Gastroesophageal sphincter (tissue), 4 donors: ENCODE measurements around the gene SPAAR. TPM values are rescaled to one million over a fixed set of nuclear protein-coding genes. Genes with fewer than 3 reads are reported as not detected.
A peak's percentile ranks its signal among the peaks of the same experiment; 100 is the strongest.

ENCODE experiments used
- ATAC-seq: fragments of 150-250 bp; one replicate; pipeline ENCODE4 v1.9.1; 2016; ENCODE audit warnings: mild to moderate bottlenecking, moderate library complexity
- H3K27ac ChIP-seq, 4 donors: fragments of 200-600 bp; sonication (generic) in 3 of 4; 1 replicate in 3 of 4; 2 replicates in 1 of 4; pipeline ENCODE4 v1.5.1; 2016 to 2019
- H3K27me3 ChIP-seq: fragments of 200-600 bp; sonication (generic); one replicate; pipeline ENCODE4 v1.5.1; 2019
- H3K36me3 ChIP-seq, 2 donors: fragments of 200-600 bp; sonication (generic); one replicate each; pipeline ENCODE4 v1.5.1; 2019; ENCODE audit warnings: control low read depth in 1 of 2
- H3K4me1 ChIP-seq, 3 donors: fragments of 200-600 bp; sonication (generic); 1 replicate in 2 of 3; 2 replicates in 1 of 3; pipeline ENCODE4 v1.5.1; 2016 to 2019; ENCODE audit warnings: control low read depth in 2 of 3
- H3K4me3 ChIP-seq, 2 donors: fragments of 200-600 bp; sonication (generic); one replicate each; pipeline ENCODE4 v1.5.1; 2019; ENCODE audit warnings: mild to moderate bottlenecking in 1 of 2, moderate library complexity in 1 of 2
- H3K9me3 ChIP-seq, 3 donors: fragments of 200-600 bp; sonication (generic); one replicate each; pipeline ENCODE4 v1.5.1; 2017 to 2019; ENCODE audit warnings: control low read depth in 2 of 3
- EP300 ChIP-seq: sonication (generic); formaldehyde crosslinking; IDR thresholded peaks from one replicate; pipeline ENCODE4 v1.6.1; 2017; ENCODE audit warnings: antibody characterized with exemption, mild to moderate bottlenecking
- POLR2A ChIP-seq, 2 donors: fragments of 450-650 bp; IDR thresholded peaks; one replicate each; pipeline ENCODE4 v1.6.1; 2017; ENCODE audit warnings: antibody characterized with exemption in 2 of 2, mild to moderate bottlenecking in 2 of 2, moderate library complexity in 1 of 2
- POLR2AphosphoS5 ChIP-seq: sonication (generic); formaldehyde crosslinking; IDR thresholded peaks from one replicate; pipeline ENCODE4 v1.6.1; 2017; ENCODE audit warnings: antibody characterized with exemption
- WGBS, 2 donors: methylation state at CpG; one replicate each; pipeline ENCODE4 v1.1.5; 2018; ENCODE audit warnings: low coverage in 1 of 2; 5-methylcytosine and 5-hydroxymethylcytosine counted together
- total RNA-seq, 4 donors: library from RNA; depleted of rRNA; stranded (reverse); fragments of >200 nt; gene quantifications; one replicate each; pipeline ENCODE4 v1.1.0, GENCODE V29; 2016
- TF ChIP-seq, protein P1 (sequence below), 4 experiments: fragments of 200-600 bp in 2 of 4; fragments of 450-650 bp in 2 of 4; sonication (generic) in 1 of 4; IDR thresholded peaks; one replicate each; pipeline ENCODE4 v1.5.1; 2017 to 2019; ENCODE audit warnings: antibody characterized with exemption in 4 of 4, mild to moderate bottlenecking in 2 of 4, moderate library complexity in 2 of 4

The SPAAR gene
- total RNA-seq, 4 donors from 2014 or later = 0.62 to 5.5 (median 2.6) TPM

DNA sequence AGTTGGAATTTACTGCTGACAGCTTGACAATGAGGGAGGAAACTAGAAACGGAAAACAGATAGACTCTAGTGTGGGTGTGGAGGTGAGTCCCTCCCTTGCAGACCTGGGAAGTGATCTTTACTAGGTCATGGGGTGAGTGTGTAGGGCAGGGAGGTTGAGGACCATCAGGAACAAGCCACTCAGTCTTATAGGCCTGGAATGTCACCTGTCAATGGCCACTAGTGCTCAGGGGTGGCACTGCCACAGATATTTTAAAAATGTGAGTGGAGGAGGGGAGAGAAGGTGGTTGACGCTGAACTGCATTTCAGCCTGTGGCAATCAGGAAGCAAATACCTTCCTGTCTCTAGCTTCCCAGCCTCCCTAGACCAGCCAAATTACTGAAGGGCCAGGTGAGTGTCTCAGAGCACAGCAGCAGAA lies 39.6 kb downstream of the SPAAR start:
- H3K4me1 ChIP-seq = peaks cover 0 to 14% (median 4%) of the 10 kb centered on the region in 3 donors
- H3K27me3 ChIP-seq = peaks cover 6% of the 10 kb centered on the region
- TF ChIP-seq POLR2A (IDR thresholded peaks at IDR 0.05) (no peak), EP300 (no peak), POLR2AphosphoS5 (no peak)
- TF ChIP-seq, protein P1, sequence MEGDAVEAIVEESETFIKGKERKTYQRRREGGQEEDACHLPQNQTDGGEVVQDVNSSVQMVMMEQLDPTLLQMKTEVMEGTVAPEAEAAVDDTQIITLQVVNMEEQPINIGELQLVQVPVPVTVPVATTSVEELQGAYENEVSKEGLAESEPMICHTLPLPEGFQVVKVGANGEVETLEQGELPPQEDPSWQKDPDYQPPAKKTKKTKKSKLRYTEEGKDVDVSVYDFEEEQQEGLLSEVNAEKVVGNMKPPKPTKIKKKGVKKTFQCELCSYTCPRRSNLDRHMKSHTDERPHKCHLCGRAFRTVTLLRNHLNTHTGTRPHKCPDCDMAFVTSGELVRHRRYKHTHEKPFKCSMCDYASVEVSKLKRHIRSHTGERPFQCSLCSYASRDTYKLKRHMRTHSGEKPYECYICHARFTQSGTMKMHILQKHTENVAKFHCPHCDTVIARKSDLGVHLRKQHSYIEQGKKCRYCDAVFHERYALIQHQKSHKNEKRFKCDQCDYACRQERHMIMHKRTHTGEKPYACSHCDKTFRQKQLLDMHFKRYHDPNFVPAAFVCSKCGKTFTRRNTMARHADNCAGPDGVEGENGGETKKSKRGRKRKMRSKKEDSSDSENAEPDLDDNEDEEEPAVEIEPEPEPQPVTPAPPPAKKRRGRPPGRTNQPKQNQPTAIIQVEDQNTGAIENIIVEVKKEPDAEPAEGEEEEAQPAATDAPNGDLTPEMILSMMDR (IDR thresholded peaks at IDR 0.05) = no peak
- no peaks in the 10 kb centered on the region for H3K36me3 ChIP-seq
- H3K4me3 ChIP-seq = no peak overlapping the region
- H3K27ac ChIP-seq = peak overlapping the region in 1 of 4 donors; percentile 31
- WGBS, 2 donors = 25 to 50% methylated on average over 1 of the region's 2 CpGs
- no peak for ATAC-seq
- H3K9me3 ChIP-seq = no peaks in the 10 kb centered on the region

DNA sequence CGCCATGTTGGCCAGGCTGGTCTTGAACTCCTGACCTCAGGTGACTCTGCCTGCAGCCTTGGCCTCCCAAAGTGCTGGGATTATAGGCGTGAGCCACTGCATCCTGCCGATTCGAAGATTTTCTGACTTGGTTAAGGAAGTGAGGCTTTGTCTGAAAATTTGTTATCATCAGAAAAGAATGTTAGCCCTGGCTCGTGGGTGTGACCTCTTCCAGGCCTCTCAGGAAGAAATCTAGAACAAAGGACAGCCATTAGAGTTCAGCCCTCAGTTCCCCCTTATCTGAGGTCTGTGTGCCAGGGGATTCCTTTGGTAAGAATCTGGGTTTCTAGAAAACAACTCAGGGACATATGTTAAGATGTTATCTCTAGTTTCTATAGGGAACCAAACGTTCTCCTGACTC lies 42.4 kb downstream of the SPAAR start:
- TF ChIP-seq, protein P1 (IDR thresholded peaks at IDR 0.05) = no peak
- no peak for TF ChIP-seq POLR2AphosphoS5
- TF ChIP-seq POLR2A (IDR thresholded peaks at IDR 0.05) = no peak
- TF ChIP-seq EP300 = no peak
- ATAC-seq = peak; percentile 41
- no peaks in the 10 kb centered on the region for H3K36me3 ChIP-seq
- peaks cover 9% of the 10 kb centered on the region for H3K27me3 ChIP-seq
- H3K9me3 ChIP-seq = no peaks in the 10 kb centered on the region
- H3K4me1 ChIP-seq = no peaks in the 10 kb centered on the region
- no peak overlapping the region for H3K27ac ChIP-seq
- no peak overlapping the region for H3K4me3 ChIP-seq
- 45 to 57% methylated on average over 1 to 2 of the region's 6 CpGs for WGBS, 2 donors

GRCh38 chr9:35952526-35953191 lies 43.4 kb downstream of the SPAAR start:
- Histone ChIP-seq H3K4me3 (no peak overlapping the region), H3K27ac (no peak overlapping the region), H3K4me1 (no peaks in the 10 kb centered on the region), H3K9me3 (no peaks in the 10 kb centered on the region), H3K27me3 (peaks cover 18% of the 10 kb centered on the region), H3K36me3 (no peaks in the 10 kb centered on the region)
- 67 to 87% methylated on average over 4 to 6 of the region's 6 CpGs for WGBS, 2 donors
- ATAC-seq = no peak
- TF ChIP-seq EP300 = no peak
- TF ChIP-seq, protein P1 (IDR thresholded peaks at IDR 0.05) = no peak
- no peak for TF ChIP-seq POLR2AphosphoS5
- no peak for TF ChIP-seq POLR2A (IDR thresholded peaks at IDR 0.05)

GRCh38 chr9:35954942-35955546 lies 45.8 kb downstream of the SPAAR start:
- Histone ChIP-seq H3K9me3 (no peaks in the 10 kb centered on the region), H3K27me3 (peaks cover 20% of the 10 kb centered on the region), H3K4me1 (no peaks in the 10 kb centered on the region), H3K36me3 (no peaks in the 10 kb centered on the region), H3K27ac (no peak overlapping the region), H3K4me3 (no peak overlapping the region)
- TF ChIP-seq, protein P1 (IDR thresholded peaks at IDR 0.05) = peak; percentile 78 to 87 (median 79)
- no peak for TF ChIP-seq POLR2AphosphoS5
- no peak for TF ChIP-seq POLR2A (IDR thresholded peaks at IDR 0.05)
- no peak for TF ChIP-seq EP300
- 4 to 9% methylated on average over 6 of the region's 6 CpGs for WGBS, 2 donors
- peak; percentile 82 for ATAC-seq

DNA sequence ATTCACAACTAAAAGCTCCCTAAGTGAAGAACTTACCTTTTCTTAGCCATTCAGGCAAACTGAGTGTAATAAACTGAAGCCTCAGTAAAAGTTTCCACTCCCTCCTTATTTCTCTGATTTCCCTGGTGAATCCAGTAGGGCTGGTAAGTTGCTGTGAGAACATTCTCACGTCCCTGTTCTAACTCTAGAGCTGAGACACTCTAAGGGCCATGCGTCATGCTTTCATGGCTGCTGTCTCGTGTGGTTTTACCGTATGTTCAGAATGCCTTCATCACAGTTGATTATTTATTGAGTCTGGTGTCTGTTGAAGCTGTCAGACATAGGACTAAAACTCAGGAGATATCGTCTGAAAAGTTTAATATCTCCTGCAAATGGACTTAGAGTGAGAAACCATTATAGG lies 47.4 kb downstream of the SPAAR start:
- no peaks in the 10 kb centered on the region for H3K4me1 ChIP-seq
- H3K36me3 ChIP-seq = no peaks in the 10 kb centered on the region
- H3K4me3 ChIP-seq = no peak overlapping the region
- no peak for ATAC-seq
- no peaks in the 10 kb centered on the region for H3K9me3 ChIP-seq
- no peak overlapping the region for H3K27ac ChIP-seq
- H3K27me3 ChIP-seq = peaks cover 27% of the 10 kb centered on the region
- no peak for TF ChIP-seq POLR2A (IDR thresholded peaks at IDR 0.05)
- no peak for TF ChIP-seq EP300
- no peak for TF ChIP-seq POLR2AphosphoS5
- TF ChIP-seq, protein P1 (IDR thresholded peaks at IDR 0.05) = no peak
- WGBS, 2 donors = 75 to 76% methylated on average over 4 to 5 of the region's 5 CpGs
